ENCODE measurements around the gene NDUFA8.

The NDUFA8 gene

DNA sequence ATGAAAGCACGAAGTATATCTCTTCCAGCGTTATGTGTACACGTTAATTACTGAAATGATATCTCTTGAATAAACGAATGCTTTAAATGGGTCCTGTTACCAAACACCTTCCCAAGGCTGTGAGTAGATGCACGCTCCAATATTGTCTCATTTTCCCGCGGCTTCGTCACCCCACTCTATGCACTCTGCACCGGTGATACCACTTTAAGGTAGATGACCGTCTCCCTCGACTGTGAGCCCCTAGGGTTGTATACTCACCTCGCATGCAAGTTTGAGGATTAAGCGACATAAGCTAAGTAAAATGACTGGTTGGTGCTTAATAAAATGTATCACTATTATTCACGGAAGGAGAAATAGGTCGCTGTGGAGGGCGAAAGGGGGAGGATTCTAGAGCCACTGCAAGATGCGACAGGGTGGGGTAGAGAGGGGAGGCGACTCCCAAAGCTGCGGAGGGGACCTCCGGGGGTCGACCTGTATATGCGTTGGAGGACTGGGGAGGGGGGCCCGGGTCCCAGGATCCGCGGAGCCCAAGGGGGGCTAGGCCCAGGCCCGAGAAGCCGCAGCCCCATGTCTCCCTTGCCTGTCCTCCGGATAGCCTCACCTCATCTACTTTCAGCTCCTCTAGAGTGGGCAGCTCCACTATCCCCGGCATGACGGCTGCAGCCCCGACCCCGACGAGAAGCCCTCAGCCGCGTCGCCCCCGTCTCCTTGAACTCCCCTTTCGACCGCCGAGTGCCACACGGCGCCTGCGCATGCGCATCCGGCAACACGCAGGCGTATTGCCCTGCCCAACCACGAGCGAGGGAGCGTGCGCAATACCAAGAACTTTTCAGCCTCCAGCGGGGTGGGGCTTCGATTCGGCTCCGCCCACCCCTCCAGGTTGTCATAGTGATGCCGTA is at the start of gene NDUFA8, which contains the start of gene MORN5:
NDUFA8 (minus strand) TSS at position 754 of the 899 bp plus-strand sequence; CDS start at position 652, 102 bp downstream.
MORN5 (plus strand) TSS at position 883 of the 899 bp plus-strand sequence. CDS start 65 bp downstream, outside the sequence.
- DNase-seq (ENCODE audit: extremely low read depth in 1 of 2, low read depth in 1 of 2), result peak; percentile 89 to 92

DNA sequence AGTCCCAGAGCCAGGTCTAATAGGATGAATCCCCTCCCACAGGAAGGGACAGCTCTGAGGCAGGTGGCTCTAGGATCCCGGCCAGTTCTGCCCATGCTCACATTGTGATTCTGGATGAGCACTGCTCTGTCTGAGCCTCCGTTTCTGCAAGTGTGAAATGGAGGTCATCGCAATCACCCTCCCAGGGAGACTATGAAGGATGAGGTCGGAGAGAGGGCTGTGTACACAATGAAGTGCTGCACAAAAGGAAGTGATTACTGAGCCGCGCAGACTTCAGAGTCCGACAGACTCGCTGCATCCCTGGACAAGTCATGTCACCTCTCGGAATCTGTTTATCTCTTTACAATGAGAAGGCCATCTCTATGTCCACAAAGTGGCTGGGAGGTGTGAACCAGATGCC is 47.5 kb upstream of the NDUFA8 start:
- no peak for DNase-seq (ENCODE audit: extremely low read depth in 1 of 2, low read depth in 1 of 2)

GRCh38 chr9:122206118-122207046 is 46.8 kb upstream of the NDUFA8 start:
- no peak for DNase-seq (ENCODE audit: extremely low read depth in 1 of 2, low read depth in 1 of 2)

DNA sequence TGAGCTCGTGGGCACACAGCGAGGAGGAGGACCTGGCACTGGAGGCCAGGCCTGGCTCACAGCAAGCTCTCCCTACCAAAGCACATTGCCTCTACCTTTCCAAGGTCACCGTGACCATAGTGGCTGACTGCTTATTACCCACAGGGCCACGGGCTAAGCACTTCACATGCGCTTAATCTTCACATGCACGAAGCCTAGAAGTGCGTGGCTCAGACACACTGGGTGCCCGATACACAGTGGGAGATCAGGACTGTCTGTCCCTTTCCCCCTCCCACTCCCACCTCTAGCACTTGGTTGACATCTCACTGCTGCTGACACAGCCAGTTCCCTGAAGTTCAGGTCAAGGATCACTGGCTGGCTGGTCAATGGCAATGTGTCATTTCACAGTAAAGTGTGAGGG is 45.6 kb upstream of the NDUFA8 start:
- DNase-seq (ENCODE audit: extremely low read depth in 1 of 2, low read depth in 1 of 2), result no peak

GRCh38 chr9:122204491-122204890 is 44.9 kb upstream of the NDUFA8 start:
- DNase-seq (ENCODE audit: extremely low read depth in 1 of 2, low read depth in 1 of 2), result no peak

DNA sequence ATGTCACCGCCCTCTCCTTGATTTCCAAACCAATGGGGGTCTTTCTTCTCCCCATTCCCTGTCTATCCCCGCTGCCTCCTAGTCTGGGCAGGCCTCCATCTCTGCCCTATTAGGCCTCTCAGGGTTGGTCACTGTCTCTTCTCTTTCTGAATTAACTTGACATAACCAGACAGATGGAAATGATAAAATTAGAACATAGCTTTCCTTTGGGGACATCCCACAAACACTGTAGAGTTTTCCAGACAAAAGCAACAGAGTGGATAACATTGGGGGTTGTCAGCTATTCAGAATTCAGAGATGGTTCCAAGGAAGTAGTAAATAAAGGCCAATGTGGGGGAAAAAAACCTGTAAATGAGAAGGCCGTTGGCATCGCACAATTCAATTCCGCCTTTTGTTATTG is 44.5 kb upstream of the NDUFA8 start:
- DNase-seq (ENCODE audit: extremely low read depth in 1 of 2, low read depth in 1 of 2), result no peak

DNA sequence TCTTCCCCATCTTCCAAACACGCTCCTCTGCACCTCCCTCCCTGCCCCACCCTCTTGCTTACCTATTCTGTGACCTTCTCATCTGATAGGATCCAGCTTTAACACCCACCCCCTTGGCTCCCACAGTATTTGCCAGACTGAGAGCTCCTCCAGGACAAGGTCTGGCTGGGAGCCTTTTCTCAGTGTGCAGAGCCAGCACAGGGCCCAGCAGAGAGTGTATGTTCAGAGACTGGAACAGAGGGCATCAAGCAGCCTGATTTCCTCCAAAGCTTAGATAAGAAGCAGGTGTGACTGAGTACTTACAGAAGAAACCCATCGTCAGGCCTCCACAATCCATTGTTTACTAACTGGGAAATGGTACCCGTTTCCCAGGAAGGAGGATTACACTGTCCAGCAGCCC is 42.5 kb upstream of the NDUFA8 start:
- DNase-seq (ENCODE audit: extremely low read depth in 1 of 2, low read depth in 1 of 2), result no peak

DNA sequence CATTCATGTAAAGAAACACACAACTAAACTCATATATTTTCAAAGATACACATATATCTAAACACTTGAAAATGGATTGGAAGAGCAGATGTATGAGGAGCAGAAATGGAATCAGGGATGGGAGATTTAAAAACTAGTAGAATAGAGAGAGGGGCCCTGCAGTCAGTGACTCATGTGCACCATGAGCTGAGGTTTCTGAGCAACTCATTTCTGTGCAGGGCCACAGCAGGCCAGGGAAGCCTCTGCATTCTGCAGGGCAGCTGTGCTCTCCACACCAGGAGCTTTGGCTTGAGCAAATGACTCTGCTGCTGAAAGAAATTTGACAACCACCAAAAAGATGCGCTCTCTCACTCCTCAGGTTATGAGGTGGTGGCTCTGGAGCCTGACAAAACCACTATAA is 42.1 kb upstream of the NDUFA8 start:
- DNase-seq (ENCODE audit: extremely low read depth in 1 of 2, low read depth in 1 of 2), result no peak

GRCh38 chr9:122200960-122201595 is 41.5 kb upstream of the NDUFA8 start:
- no peak for DNase-seq (ENCODE audit: extremely low read depth in 1 of 2, low read depth in 1 of 2)

DNA sequence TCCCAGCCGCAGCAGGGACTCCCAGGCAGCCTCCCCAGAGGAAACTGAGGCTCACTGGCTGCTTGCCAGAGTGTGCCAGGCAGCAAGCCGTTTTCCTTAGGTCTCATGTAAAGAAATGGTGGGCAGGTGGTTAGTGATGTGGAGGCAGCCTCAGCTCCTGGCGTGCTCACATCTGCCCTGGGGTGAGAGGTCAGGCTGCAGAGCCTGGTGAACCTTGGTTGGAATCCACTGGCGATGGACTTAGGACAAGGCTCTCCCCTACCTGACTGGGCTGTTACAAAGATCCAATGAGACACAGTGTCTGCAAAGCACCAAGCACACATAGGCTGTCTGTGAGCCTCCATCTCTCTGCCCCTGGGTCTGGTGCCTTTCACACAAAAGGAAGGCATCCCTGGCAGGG is 38.3 kb upstream of the NDUFA8 start:
- DNase-seq (ENCODE audit: extremely low read depth in 1 of 2, low read depth in 1 of 2), result no peak

DNA sequence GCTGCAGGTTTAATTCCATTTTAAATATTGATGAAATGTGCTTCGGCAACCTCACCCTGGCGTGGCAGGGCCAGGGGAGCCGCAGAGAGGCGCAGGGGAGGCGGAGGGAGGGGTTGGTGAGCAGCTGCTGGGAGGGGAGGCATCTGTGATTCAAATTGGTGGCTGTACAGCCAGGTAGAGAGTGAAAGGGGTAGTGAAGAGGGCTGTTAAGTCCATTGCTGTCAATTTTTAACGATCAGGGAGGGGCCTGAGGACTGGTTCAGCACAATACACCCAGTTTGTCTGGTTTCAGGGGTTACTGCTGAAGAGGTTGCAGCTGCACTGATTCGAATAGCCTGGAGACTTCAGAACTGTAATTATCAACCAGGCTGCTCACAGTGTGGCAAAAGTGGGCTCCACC is 37.8 kb upstream of the NDUFA8 start:
- DNase-seq (ENCODE audit: extremely low read depth in 1 of 2, low read depth in 1 of 2), result no peak

DNA sequence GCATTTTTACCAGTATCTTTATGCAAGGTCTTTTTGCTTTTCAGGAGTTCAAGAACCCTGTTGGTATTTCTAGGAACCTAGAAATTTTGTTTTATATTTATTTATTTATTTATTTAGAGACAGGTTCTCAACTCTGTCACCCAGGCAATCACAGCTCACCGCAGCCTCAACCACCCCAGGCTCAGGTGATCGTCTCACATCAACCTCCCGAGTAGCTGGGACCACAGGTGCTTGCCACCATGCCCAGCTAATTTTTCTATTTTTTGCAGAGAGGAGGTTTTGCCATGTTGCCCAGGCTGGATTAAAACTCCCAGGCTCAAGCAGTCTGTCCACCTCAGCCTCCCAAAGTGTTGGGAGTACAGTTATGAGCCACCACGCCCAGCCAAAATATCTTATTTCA is 36.3 kb upstream of the NDUFA8 start:
- no peak for DNase-seq (ENCODE audit: extremely low read depth in 1 of 2, low read depth in 1 of 2)

- no peak for DNase-seq (ENCODE audit: extremely low read depth in 1 of 2, low read depth in 1 of 2)
These were observed 34.1 kb upstream of the NDUFA8 start for GRCh38 chr9:122193651-122194050.

DNA sequence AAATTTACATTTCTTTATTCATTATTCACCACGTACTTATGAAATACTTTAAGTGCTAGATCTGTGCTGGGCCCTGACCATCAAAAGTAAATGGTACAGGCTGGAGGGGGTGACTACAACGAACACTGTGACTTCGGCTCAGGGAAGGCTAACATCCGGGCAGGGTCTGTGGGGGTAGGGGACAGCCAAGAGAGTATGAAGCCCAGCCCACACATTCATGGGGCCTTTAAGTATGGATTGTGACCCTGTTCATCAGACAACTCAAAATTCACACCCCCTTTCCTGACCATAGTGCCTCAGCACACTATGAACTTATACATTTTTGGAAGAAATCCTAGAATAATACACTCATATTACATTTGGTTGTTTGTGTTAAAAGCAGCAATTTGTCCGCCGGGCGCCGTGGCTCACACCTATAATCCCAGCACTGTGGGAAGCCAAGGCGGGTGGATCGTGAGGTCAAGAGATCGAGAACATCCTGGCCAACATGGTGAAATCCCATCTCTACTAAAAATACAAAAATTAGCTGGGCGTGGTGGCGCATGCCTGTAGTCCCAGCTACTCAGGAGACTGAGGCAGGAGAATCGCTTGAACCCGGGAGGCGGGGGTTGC is 33.4 kb upstream of the NDUFA8 start:
- no peak for DNase-seq (ENCODE audit: extremely low read depth in 1 of 2, low read depth in 1 of 2)

GRCh38 chr9:122192261-122192875 is 32.8 kb upstream of the NDUFA8 start:
- DNase-seq (ENCODE audit: extremely low read depth in 1 of 2, low read depth in 1 of 2), result no peak

GRCh38 chr9:122191584-122191983 is 32.0 kb upstream of the NDUFA8 start:
- DNase-seq (ENCODE audit: extremely low read depth in 1 of 2, low read depth in 1 of 2), result no peak

DNA sequence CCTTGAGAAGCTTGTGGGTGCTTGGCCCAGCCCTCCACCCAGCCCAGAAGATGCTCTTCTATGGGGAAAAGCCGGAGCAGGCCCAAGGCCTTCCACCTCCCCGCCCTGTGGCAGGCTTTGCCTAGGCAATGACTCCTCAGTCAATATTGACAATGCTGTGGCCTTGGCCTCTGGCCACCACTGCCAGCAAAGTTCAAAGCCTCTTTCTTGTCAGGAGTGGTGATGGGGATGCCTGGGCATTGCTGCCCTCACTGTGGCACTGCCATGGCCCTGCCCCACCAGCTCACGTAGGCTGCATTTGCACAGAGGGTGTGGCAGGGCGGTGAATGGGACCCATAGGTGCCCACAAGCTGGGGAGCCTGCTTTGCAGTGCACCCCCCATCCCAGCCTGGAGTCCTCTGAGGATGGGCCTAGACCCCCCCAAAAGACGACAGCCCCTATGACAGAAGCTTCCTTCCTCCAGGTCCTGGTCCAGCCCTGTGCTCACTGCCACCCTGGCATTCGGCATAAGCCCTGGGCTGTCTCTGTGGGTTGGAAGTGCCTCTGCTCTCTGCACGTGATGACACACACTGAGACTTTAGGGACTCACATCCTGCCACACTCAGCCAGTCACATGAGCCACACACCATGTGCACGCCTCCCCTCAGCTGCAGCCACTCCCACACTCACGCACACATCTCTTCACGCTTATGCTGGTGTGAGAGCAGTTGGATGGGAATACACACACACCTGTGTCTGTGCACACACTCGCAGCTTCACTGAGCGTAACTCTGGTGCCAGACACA is 31.2 kb upstream of the NDUFA8 start:
- DNase-seq (ENCODE audit: extremely low read depth in 1 of 2, low read depth in 1 of 2), result no peak

- DNase-seq (ENCODE audit: extremely low read depth in 1 of 2, low read depth in 1 of 2), result no peak
These were observed 28.8 kb upstream of the NDUFA8 start for GRCh38 chr9:122188369-122188768.

GRCh38 chr9:122186777-122187470 is 27.3 kb upstream of the NDUFA8 start:
- no peak for DNase-seq (ENCODE audit: extremely low read depth in 1 of 2, low read depth in 1 of 2)
